Measurements from ENCODE around the gene APBA1. TPM values are rescaled to one million over a fixed set of nuclear protein-coding genes. Genes with fewer than 3 reads are reported as not detected.

APBA1 gene
- total RNA-seq, 1 experiment from 2014 or later, result 0.05 TPM

DNA sequence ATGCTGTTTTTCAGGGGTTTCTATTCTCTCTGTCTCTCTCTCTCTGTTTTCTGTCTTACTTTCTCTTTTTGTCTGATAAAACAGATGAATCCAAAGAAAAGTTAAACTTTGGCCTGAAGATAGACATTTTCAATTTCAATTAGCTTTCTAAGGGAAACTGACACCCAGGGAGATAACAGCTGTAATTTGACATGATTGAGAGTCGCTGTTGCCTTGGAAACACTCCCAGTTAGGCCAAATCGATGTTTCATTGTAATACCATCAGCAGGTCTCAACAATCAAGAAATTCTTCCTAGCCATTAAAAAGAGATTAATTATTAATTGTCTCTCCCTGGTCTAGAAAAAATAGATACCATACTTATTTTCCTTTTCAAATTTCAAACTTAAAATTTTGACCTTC, 294.2 kb downstream of the APBA1 start:
- TF ChIP-seq SIN3A (IDR thresholded peaks at IDR 0.05; ENCODE audit: borderline replicate concordance, insufficient read depth, low read depth, low read length), result no peak
- no peak for TF ChIP-seq POLR2AphosphoS5 (IDR thresholded peaks at IDR 0.05; ENCODE audit: low read depth, low read length)
- TF ChIP-seq TCF7L2 (IDR thresholded peaks at IDR 0.05; ENCODE audit: low read depth, low read length), result no peak
- TF ChIP-seq, protein P1, sequence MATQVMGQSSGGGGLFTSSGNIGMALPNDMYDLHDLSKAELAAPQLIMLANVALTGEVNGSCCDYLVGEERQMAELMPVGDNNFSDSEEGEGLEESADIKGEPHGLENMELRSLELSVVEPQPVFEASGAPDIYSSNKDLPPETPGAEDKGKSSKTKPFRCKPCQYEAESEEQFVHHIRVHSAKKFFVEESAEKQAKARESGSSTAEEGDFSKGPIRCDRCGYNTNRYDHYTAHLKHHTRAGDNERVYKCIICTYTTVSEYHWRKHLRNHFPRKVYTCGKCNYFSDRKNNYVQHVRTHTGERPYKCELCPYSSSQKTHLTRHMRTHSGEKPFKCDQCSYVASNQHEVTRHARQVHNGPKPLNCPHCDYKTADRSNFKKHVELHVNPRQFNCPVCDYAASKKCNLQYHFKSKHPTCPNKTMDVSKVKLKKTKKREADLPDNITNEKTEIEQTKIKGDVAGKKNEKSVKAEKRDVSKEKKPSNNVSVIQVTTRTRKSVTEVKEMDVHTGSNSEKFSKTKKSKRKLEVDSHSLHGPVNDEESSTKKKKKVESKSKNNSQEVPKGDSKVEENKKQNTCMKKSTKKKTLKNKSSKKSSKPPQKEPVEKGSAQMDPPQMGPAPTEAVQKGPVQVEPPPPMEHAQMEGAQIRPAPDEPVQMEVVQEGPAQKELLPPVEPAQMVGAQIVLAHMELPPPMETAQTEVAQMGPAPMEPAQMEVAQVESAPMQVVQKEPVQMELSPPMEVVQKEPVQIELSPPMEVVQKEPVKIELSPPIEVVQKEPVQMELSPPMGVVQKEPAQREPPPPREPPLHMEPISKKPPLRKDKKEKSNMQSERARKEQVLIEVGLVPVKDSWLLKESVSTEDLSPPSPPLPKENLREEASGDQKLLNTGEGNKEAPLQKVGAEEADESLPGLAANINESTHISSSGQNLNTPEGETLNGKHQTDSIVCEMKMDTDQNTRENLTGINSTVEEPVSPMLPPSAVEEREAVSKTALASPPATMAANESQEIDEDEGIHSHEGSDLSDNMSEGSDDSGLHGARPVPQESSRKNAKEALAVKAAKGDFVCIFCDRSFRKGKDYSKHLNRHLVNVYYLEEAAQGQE (IDR thresholded peaks at IDR 0.05; ENCODE audit: insufficient read depth in 1 of 2, low read depth in 2 of 2, low read length in 1 of 2), result no peak
- TF ChIP-seq, protein P2, sequence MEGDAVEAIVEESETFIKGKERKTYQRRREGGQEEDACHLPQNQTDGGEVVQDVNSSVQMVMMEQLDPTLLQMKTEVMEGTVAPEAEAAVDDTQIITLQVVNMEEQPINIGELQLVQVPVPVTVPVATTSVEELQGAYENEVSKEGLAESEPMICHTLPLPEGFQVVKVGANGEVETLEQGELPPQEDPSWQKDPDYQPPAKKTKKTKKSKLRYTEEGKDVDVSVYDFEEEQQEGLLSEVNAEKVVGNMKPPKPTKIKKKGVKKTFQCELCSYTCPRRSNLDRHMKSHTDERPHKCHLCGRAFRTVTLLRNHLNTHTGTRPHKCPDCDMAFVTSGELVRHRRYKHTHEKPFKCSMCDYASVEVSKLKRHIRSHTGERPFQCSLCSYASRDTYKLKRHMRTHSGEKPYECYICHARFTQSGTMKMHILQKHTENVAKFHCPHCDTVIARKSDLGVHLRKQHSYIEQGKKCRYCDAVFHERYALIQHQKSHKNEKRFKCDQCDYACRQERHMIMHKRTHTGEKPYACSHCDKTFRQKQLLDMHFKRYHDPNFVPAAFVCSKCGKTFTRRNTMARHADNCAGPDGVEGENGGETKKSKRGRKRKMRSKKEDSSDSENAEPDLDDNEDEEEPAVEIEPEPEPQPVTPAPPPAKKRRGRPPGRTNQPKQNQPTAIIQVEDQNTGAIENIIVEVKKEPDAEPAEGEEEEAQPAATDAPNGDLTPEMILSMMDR (IDR thresholded peaks at IDR 0.05), result no peak
- H3K4me1 ChIP-seq (ENCODE audit: control insufficient read depth, insufficient read depth, low read length), result no peaks in the 10 kb centered on the region
- no peaks in the 10 kb centered on the region for H3K27me3 ChIP-seq (ENCODE audit: control insufficient read depth, insufficient read depth, low read length)
- in situ Hi-C loops (cut with HindIII; ENCODE audit: low pct_unique_long_range_greater_than_20kb, low sequenced_read_pairs) (no loop called here), intact Hi-C loops (cut with micrococcal nuclease; ENCODE audit: unreplicated experiment) (no loop called here)
- no peak overlapping the region for H3K4me3 ChIP-seq (ENCODE audit: low read depth in 2 of 2, low read length in 2 of 2)
- no peaks in the 10 kb centered on the region for H3K9me3 ChIP-seq (ENCODE audit: control insufficient read depth, insufficient read depth, low read depth, low read length)
- DNase-seq (ENCODE audit: low read depth, low spot score) (no peak), ATAC-seq (no peak)
- no peak overlapping the region for H3K27ac ChIP-seq (ENCODE audit: low read length)
- H3K36me3 ChIP-seq (ENCODE audit: control insufficient read depth, insufficient read depth, low read length), result no peaks in the 10 kb centered on the region
- ChIA-PET CTCF (no interaction called here), POLR2A (no interaction called here)
- no TSS peak for BruUV-seq (replicated peaks)

Other genes with a start within 250 kb of the APBA1 start
- gene PTAR1, start 87.6 kb upstream of the APBA1 start, total RNA-seq (2021; ENCODE audit: unreplicated experiment), result 26.0 TPM
- not detected for gene CFAP95, start 148.4 kb upstream of the APBA1 start, total RNA-seq (2021; ENCODE audit: unreplicated experiment)